HEK293 (cell line): ENCODE data around the gene TNIK.

Experiments used
- CTCF ChIA-PET: fragments of 350-600 bp; formaldehyde crosslinking; extraction: SDS; loops from one replicate; lab custom pipeline; 2021; ENCODE audit warnings: antibody characterized with exemption; lab: Yijun Ruan, JAX
- POLR2A ChIA-PET: fragments of 300-600 bp; formaldehyde crosslinking; extraction: SDS; loops from one replicate; lab custom pipeline; 2020; ENCODE audit warnings: antibody characterized with exemption, inconsistent platforms; lab: Yijun Ruan, JAX
- H3K27ac ChIP-seq: fragments of 200-500 bp; sonication (Bioruptor generic); 2 replicates; pipeline ENCODE4 v1.5.1; 2014; ENCODE audit warnings: low read depth, low read length, control low read depth, inconsistent platforms; ENCODE audit errors: extremely low read depth
- H3K36me3 ChIP-seq, 2 experiments: fragments of 200-500 bp in 1 of 2; sonication (Bioruptor generic) in 1 of 2; 1 replicate in 1 of 2; 2 replicates in 1 of 2; pipeline ENCODE4 v1.5.1; 2014 to 2017; ENCODE audit warnings: inconsistent platforms in 2 of 2, low read length in 2 of 2; ENCODE audit not compliant: control insufficient read depth in 2 of 2, insufficient read depth in 1 of 2
- H3K4me1 ChIP-seq: fragments of 200-500 bp; sonication (Bioruptor generic); 2 replicates; pipeline ENCODE4 v1.5.1; 2014; ENCODE audit warnings: mild to moderate bottlenecking, low read length, inconsistent platforms; ENCODE audit not compliant: control insufficient read depth, insufficient read depth
- H3K4me3 ChIP-seq: 2 replicates; pipeline ENCODE4 v1.5.1; 2011; ENCODE audit warnings: low read depth, mild to moderate bottlenecking, control low read depth, low read length, moderate library complexity
- H3K9me3 ChIP-seq: fragments of 200-500 bp; sonication (Bioruptor generic); 2 replicates; pipeline ENCODE4 v1.5.1; 2014; ENCODE audit warnings: low read depth, low read length, inconsistent platforms; ENCODE audit not compliant: control insufficient read depth, insufficient read depth
- ATF2 ChIP-seq: fragments of 450-650 bp; formaldehyde crosslinking; IDR thresholded peaks from 2 replicates; pipeline ENCODE4 v1.5.1; 2016; ENCODE audit warnings: missing biosample characterization, missing genetic modification characterization, low read depth
- HIC1 ChIP-seq: fragments of 450-650 bp; formaldehyde crosslinking; IDR thresholded peaks from 2 replicates; pipeline ENCODE4 v1.5.1; 2016; ENCODE audit warnings: missing biosample characterization, missing genetic modification characterization
- INSM2 ChIP-seq: fragments of 450-650 bp; formaldehyde crosslinking; IDR thresholded peaks from 2 replicates; pipeline ENCODE4 v1.5.1; 2016; ENCODE audit warnings: missing biosample characterization, missing genetic modification characterization
- SCRT2 ChIP-seq: fragments of 450-650 bp; formaldehyde crosslinking; IDR thresholded peaks from 2 replicates; pipeline ENCODE4 v1.5.1; 2016; ENCODE audit warnings: missing biosample characterization, missing genetic modification characterization
- ZFP41 ChIP-seq: fragments of 450-650 bp; formaldehyde crosslinking; IDR thresholded peaks from 2 replicates; pipeline ENCODE4 v1.5.1; 2016; ENCODE audit warnings: missing biosample characterization, missing genetic modification characterization, borderline replicate concordance
- ZNF112 ChIP-seq: fragments of 450-650 bp; formaldehyde crosslinking; IDR thresholded peaks from 2 replicates; pipeline ENCODE4 v1.5.0; 2017; ENCODE audit warnings: missing biosample characterization, missing genetic modification characterization
- ZNF155 ChIP-seq: fragments of 450-650 bp; formaldehyde crosslinking; IDR thresholded peaks from 2 replicates; pipeline ENCODE4 v1.5.1; 2016; ENCODE audit warnings: missing biosample characterization, missing genetic modification characterization
- ZNF221 ChIP-seq: fragments of 450-650 bp; formaldehyde crosslinking; IDR thresholded peaks from 2 replicates; pipeline ENCODE4 v1.5.1; 2017; ENCODE audit warnings: missing biosample characterization, missing genetic modification characterization, borderline replicate concordance
- ZNF280D ChIP-seq: fragments of 450-650 bp; formaldehyde crosslinking; IDR thresholded peaks from 2 replicates; pipeline ENCODE4 v1.5.1; 2016; ENCODE audit warnings: missing biosample characterization, missing genetic modification characterization
- ZNF292 ChIP-seq: fragments of 450-650 bp; formaldehyde crosslinking; IDR thresholded peaks from 2 replicates; pipeline ENCODE4 v1.5.1; 2016; ENCODE audit warnings: low read depth, missing biosample characterization, missing genetic modification characterization, borderline replicate concordance
- ZNF37A ChIP-seq: fragments of 450-650 bp; IDR thresholded peaks from 2 replicates; pipeline ENCODE4 v1.5.1; 2018; ENCODE audit warnings: missing biosample characterization, missing genetic modification characterization
- ZNF404 ChIP-seq: fragments of 450-650 bp; formaldehyde crosslinking; IDR thresholded peaks from 2 replicates; pipeline ENCODE4 v1.5.1; 2017; ENCODE audit warnings: missing biosample characterization, missing genetic modification characterization
- ZNF48 ChIP-seq: fragments of 450-650 bp; formaldehyde crosslinking; IDR thresholded peaks from 2 replicates; pipeline ENCODE4 v1.5.1; 2016; ENCODE audit warnings: missing biosample characterization, missing genetic modification characterization
- ZNF555 ChIP-seq: fragments of 450-650 bp; formaldehyde crosslinking; conservative IDR thresholded peaks from 2 replicates; pipeline ENCODE4 v1.5.1; 2017; ENCODE audit warnings: missing biosample characterization, mild to moderate bottlenecking, missing genetic modification characterization, inconsistent platforms
- ZNF585B ChIP-seq: fragments of 450-650 bp; formaldehyde crosslinking; IDR thresholded peaks from 2 replicates; pipeline ENCODE4 v1.5.1; 2016; ENCODE audit warnings: missing biosample characterization, missing genetic modification characterization
- ZNF645 ChIP-seq: fragments of 450-650 bp; formaldehyde crosslinking; IDR thresholded peaks from 2 replicates; pipeline ENCODE4; 2016; ENCODE audit warnings: missing biosample characterization, missing genetic modification characterization
- ZNF654 ChIP-seq: fragments of 450-650 bp; formaldehyde crosslinking; IDR thresholded peaks from 2 replicates; pipeline ENCODE4 v1.5.1; 2016; ENCODE audit warnings: low read depth, missing biosample characterization, missing genetic modification characterization
- ZNF76 ChIP-seq: fragments of 450-650 bp; formaldehyde crosslinking; IDR thresholded peaks from 2 replicates; pipeline ENCODE4; 2016; ENCODE audit warnings: low read depth, missing biosample characterization, missing genetic modification characterization, borderline replicate concordance
- ZNF830 ChIP-seq: fragments of 450-650 bp; IDR thresholded peaks from 2 replicates; pipeline ENCODE4 v1.5.0; 2018; ENCODE audit warnings: missing biosample characterization, missing genetic modification characterization, low read depth, mild to moderate bottlenecking, moderate library complexity

The TNIK gene

GRCh38 chr3:171157286-171157685 is 302.9 kb downstream of the TNIK start:
- H3K36me3 ChIP-seq: peaks cover 0 to 37% of the 10 kb centered on the region in 2 experiments; a peak in 2 of 3 replicates
- H3K4me3 ChIP-seq: no peak overlapping the region
- H3K27ac ChIP-seq: no peak overlapping the region
- no peak for TF ChIP-seq ZNF830
- TF ChIP-seq ZNF37A (tag by site-specific recombination): no peak
- no peak for TF ChIP-seq ATF2 (tag by site-specific recombination)
- TF ChIP-seq HIC1 (tag by site-specific recombination): no peak
- no peak for TF ChIP-seq ZNF280D (tag by site-specific recombination)
- TF ChIP-seq INSM2 (tag by site-specific recombination): no peak
- no peak for TF ChIP-seq ZFP41 (tag by site-specific recombination)
- TF ChIP-seq ZNF48 (tag by site-specific recombination): no peak
- no peak for TF ChIP-seq ZNF645 (tag by site-specific recombination)
- no peak for TF ChIP-seq ZNF555 (tag by site-specific recombination)
- no peak for TF ChIP-seq ZNF76 (tag by site-specific recombination)
- TF ChIP-seq ZNF654: no peak
- no peak for TF ChIP-seq ZNF221 (tag by site-specific recombination)
- no peak for TF ChIP-seq ZNF585B (tag by site-specific recombination)
- TF ChIP-seq ZNF112 (tag by site-specific recombination): no peak
- TF ChIP-seq SCRT2 (tag by site-specific recombination): no peak
- TF ChIP-seq ZNF292 (tag by site-specific recombination): no peak
- no peak for TF ChIP-seq ZNF155 (tag by site-specific recombination)
- TF ChIP-seq ZNF404 (tag by site-specific recombination): no peak
- POLR2A ChIA-PET: no interaction called here
- CTCF ChIA-PET: interaction anchor here (0.5 kb wide), 1 partner anchor 1997 kb away, joined by 4 read pairs; no protein-coding TSS in a partner anchor
- H3K9me3 ChIP-seq: no peaks in the 10 kb centered on the region
- H3K4me1 ChIP-seq: no peaks in the 10 kb centered on the region
